ENCODE data around the gene AURKAIP1. TPM values are rescaled to one million over a fixed set of nuclear protein-coding genes. Genes with fewer than 3 reads are reported as not detected.

Gene AURKAIP1
- total RNA-seq, 1 donor from 2014 or later, result 106 TPM

DNA sequence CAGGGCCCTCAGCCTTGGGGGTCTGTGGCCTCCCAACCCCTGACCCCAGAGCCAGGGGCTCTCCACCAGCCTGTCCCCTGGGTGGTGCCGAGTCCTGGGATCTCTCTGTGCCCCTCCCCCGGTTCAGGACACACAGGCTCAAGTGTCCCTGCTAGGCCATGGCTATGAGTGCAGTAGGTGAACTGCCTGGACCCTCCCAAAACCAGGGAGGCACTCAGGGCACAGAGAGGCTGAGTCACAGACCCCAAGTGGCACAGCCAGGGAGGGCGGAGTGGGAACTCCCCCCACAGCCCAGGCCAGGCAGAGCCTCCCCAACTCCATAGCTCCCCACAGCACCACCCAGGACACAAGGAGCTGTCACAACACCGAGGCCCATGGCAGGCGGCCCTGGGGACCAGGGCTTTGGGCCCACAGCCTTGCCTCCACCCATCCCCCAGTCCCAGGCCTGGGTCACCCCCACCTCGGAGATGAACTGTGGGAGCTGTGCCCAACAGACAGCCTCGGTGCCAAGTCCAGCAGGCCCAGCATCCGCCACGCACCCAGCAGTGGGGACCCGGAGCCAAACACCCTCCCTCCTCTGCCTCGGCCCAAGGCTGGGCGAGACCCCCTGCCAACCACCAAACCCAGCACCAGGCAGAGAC, 29.0 kb downstream of the AURKAIP1 start:
- DNase-seq, result no peak

DNA sequence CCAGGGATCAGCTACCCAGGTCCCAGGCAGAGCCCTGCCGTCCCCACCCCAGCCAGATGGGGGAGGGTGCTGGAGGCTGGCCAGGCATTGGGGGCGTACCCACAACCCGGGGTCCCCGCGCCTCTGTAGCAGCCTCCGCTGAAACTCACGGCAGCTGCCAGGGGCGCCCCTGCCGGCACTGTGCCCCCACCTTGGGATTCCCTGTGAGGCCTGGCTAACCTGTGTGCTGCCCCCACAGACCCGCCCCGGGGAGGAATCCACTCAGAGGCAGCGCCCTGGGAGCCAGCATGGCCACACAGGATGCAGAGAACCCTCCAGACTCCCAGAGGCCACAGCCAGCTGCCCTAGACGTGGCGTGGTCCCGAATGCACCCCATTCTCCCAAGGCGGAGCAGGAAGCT, 29.6 kb downstream of the AURKAIP1 start:
- no peak for DNase-seq

DNA sequence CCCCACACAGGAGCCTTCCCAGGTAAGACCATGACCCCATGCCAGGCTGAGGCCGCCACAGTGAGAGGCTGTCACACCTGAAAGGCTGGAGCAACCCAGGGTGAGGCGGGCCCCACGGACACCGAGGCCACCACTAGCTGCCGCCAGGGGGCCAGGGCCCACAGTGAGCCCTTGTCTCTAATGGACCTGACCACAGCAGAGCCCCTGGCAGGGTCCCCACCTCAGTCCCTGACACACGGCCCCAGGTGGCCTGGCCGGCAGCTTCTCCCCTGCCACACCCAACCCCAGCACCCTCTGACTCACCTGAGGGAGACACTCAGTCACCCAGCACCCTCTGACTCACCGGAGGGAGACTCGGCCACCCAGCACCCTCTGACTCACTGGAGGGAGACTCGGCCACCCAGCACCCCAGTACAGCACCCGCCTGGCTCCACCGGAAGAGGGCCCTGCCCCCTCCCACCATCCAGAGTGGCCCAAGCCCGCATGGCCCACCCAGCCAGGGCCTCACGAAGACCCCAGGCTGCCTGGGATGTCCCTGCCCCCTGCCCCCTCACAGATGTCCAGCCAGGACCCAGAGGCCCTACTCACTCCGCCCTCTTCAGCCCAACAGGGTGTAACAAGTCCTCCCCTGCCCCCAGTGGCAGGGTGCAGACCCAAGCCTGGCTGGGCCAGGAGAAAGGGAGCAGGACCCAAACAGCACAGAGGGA, 30.2 kb downstream of the AURKAIP1 start:
- peak; percentile 45 for DNase-seq

DNA sequence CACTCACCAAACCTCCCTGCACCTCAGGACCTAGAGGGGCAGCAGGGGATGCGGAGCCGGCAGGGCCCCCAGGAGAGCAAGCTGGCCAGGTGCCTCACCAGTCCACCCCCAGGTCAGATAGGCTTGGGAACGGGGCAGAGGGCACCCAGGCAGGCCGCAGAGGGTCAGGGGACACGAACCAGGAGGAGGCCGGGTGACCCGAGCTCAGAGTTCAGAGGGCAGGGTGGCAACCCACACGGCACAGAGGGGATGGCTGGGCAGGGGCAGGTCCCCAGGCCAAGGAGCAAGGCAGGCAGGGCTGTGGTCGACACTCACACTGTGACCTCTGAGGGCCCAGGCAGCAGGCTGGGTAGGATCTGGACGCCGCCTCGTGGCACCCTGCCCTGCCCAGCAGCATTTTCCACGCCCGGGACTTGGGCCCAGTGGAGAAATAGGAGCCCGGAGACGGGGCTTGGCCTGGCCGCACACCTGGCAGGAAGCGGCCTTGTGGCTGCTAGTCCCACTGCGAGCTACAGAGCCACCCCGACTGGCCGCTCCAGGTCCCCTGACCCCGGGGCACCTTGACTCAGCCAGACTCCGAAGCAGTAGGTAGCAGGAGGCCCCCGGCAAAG, 31.1 kb downstream of the AURKAIP1 start:
- DNase-seq, result no peak

DNA sequence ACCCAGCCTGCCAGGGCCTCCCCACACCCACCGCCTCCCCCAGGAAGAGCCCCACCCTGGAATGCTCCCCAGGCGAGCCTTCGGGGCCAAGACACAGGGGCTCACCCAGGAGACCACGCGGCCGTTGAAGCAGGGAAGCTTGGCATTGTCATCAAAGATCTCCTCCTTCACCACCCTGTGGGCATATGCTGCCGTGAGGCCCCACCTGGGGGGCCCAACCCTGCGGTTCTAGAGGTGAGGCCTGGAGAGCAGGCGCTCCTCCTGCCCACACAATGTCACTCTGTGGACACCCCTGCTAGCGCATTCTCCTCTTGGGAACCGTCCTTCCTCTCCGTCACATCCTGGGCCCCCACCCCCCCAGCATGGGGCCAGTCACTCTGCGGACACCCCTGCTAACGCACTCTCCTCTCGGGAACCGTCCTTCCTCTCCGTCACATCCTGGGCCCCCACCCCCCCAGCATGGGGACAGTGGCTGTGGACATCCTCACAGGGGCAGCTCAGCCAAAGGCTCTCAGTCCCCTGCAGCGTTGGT, 32.4 kb downstream of the AURKAIP1 start:
- no peak for DNase-seq

DNA sequence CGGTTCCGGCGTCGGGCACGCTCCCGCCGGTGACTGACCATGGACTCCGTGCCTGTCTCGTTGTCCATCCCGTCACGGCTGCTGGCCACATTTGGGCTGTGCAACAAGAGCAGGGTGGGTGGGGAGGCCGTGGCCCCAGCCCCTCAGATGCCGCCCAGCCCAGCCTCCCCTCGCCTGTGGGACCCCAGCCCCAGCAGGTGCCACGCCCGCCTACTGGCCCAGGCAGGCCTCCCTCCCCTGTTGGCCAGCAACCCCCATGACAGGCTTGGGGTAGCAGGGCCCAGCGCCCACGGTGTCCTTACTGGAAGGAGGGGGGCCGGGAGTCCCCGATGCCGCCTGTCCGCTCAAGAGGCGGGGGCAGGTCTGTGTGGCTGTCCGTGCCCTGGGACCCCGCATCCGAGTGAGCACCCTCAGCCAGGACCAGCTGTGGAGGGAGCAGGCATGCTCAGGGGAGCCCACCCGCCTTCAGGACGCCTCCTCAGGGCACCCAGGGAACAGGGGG, 32.9 kb downstream of the AURKAIP1 start:
- no peak for DNase-seq

DNA sequence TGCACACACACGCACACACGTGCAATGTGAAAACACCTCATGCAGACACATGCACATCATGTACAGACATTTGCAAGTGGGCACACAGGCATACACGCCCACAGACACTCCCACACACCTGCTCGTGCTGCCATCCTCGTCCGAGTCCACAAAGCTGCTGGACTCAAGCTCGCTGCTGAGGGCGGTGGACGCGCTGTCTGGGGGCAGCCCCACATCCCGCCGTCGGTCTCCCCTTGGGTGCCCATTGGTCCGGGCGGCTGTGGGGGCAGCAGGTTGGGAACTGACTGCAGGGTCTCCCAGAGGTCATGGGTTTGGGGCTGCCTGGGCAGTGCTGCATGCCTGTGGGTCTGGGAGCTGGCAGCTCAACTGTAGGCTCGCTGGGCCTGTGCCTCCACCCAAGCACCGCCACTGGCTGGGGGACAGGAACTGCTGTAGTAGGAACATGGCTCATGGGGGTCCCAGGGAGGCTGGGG, 33.4 kb downstream of the AURKAIP1 start:
- no peak for DNase-seq

DNA sequence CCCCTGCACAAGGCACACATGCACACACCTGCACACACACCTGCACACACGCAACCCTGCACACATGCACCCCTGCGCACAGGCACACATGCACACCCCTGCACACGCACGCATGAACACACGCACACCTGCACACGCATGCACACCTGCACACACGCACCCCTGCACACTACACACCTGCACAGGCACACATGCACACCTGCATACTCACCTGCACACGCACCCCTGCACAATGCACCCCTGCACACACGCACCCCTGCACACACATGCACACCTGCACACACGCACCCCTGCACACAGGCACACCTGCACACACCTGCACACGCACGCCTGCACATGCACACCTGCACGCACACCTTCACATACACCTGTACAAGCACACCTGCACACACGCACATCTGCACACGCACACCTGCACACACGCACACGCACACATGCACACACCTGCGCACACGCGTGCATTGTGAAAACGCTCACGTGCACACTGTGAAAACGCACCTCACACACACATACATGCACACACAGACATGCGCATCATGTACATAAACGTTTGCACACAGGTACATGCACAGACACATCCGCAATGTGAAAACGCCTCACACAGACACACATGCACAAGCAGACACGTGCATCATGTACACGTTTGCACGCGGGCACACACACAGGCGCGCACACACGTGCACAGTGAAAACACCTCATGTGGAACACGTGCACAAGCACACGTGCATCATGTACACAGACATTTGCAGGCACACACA, 34.0 kb downstream of the AURKAIP1 start:
- DNase-seq, result no peak

DNA sequence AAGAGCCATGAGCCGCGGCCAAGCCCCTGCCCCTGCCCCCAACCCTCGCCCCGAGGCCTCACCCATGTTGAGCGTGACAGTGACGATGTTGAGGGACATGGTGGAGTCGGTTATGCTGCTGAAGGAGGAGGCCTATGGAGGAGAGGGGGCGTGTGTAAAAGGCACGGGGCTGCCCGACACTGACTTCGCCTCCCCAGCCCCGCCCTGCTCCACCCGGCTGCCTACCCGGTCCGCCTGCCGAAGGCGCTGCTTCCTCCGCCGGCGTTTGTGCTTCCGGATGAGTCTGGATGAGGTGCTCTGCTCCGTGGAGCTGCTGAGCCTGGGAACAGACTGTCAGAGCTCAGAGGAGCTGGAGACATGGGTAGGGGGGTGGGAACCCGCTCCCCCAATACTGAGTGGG, 34.8 kb downstream of the AURKAIP1 start:
- DNase-seq, result no peak

DNA sequence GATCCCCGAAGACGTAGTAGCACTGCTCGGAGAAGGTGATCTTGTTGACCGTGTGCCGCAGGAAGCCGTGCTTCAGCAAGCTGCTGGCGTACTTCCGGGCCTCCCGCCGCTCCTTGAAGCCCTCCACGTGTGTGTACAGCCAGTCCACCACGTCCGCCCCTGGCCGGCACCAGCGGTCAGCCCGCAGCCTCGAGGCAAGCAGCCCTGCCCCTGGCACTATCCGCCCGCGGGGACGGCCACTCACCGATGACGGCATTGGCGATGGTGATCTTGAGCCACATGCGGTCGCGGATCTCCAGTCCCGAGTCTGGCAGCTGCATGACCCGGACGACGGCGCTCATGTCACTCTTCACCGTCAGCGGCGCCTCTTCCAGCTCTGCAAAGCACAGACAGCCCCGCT, 36.7 kb downstream of the AURKAIP1 start:
- no peak for DNase-seq

DNA sequence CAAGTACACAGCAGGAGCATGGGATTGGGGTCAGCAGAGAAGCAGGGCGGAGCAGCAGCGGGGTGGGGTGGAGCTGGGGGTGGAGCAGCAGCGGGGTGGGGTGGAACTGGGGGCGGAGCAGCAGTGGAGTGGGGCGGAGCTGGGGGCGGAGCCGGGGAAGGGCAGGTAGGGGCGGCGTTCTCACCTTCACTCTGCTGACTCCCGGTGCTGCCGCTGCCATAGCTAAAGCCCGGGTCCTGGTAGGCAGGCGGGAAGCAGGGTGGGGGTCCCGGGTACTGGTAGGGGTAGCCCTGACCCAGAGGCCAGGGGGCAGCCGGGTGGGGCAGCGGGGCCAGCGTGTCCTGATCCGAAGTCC, 37.2 kb downstream of the AURKAIP1 start:
- no peak for DNase-seq

DNA sequence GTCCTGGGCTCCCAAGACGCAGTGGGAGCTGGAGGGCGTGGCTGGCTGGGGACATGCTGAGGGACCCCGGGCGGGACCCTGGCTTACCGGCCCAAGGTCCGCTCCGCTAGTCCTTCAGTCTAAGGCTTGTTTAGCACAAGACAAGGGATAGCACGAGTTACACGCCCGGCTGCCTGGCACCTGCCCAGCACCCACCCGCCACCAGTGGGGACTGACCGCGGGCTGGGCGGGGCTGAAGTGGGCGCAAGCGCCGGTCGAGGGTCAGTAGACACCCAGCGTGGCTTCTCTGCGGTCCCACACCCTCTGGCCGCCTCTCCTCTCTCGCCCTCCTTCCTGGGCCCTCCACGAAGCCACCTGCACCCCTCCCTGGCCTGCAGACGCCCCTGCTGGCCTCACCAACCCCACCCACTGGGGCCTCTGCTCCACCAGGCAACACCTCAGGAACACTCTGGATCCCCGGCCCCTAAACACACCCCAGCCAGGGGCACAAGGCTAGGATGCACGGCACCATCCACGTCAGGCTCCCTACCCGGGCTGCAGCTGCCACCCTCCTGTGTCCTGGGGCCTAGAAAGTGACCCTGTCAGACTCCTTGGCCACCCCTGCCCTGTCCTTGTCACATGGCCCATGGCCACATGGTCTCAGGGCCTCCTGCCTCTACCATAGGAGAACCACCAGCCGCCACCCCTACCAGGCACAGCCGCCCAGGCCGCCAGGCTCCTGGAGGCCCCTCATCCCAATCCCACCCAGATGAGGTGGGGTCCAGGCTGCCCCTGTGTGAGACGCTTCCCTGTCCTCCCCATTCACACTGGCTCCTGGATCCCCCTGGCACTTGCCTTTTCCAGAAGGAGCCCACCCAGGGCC, 37.8 kb downstream of the AURKAIP1 start:
- no peak for DNase-seq

DNA sequence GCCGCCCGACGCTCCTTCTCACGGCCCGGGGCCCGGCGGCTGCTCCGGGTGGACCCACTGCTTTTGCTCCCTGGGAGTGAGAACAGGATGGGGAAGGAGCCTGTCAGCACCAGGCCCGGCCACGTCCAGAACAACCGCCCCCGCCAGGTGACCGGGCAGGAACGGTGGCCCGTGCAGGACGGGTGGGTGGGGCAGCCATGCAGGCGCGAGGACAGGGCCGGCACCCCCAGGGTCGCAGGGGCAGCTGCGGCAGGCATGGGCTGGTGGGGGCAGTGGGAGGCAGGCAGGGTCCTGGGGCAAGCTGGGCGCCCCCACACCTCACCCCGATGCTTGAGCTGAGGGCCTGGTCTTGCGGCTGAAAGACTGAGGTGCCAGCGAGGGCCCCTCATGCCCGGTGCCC, 38.6 kb downstream of the AURKAIP1 start:
- DNase-seq, result no peak

DNA sequence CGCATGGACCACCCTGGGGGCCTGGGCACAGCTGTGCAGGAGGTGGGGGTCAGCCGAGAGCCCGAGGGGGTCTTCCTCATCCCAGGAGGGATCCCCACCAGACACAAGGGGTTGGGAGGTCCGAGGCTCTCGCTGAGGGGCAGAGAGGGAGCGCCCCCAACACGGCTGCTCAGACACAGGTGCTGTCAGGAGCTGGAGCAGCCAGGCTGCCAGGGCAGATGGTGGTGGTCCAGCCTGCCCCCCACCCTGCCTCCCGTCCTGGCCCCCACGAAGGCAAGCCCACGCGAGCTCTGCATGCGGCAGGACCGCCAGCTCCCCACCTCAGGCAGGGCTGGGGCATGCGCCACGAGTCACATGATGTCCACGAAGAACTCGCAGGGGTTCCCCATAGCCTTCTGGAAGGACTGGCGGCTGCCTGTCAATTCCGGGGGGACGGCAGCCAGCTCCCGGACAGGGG, 39.2 kb downstream of the AURKAIP1 start:
- DNase-seq, result no peak

DNA sequence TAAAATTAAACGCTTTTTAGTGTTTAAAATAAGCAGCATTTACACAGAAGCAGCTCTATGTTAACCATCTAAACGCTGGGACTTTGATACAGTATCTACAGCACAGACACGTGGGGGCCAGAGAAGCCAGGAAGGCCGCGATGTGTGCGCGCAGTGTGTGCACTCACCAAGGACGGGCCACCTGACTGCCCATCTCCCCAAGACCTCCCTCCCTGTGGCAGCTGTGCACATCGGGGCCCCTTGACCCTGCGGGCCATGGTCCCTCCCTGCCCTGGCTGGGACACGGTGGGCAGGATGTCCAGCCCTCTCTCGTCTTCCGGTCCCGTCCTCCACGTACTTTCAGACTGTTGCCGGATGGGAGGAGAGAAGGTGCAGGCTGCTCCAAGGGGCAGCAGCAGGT, 39.7 kb downstream of the AURKAIP1 start:
- no peak for DNase-seq

DNA sequence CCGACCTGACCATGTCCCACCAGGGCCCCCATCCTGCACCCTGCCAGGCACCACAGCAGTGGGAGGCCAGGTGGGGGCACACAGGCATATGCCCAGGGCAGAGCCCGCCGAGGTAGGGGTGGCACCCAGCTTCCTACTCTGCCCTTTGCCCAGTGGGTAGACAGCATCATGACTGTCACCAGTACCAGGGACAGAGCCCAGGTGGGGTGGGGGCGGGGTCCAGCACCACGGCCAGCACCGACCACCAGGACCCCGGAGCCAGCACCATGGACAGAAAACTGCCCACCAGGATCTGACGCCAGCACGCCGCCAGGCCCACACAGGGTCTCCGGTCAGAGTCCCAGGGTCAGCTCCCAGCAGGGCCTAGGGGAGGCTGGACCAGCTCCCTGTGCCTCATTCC, 40.2 kb downstream of the AURKAIP1 start:
- DNase-seq, result no peak

DNA sequence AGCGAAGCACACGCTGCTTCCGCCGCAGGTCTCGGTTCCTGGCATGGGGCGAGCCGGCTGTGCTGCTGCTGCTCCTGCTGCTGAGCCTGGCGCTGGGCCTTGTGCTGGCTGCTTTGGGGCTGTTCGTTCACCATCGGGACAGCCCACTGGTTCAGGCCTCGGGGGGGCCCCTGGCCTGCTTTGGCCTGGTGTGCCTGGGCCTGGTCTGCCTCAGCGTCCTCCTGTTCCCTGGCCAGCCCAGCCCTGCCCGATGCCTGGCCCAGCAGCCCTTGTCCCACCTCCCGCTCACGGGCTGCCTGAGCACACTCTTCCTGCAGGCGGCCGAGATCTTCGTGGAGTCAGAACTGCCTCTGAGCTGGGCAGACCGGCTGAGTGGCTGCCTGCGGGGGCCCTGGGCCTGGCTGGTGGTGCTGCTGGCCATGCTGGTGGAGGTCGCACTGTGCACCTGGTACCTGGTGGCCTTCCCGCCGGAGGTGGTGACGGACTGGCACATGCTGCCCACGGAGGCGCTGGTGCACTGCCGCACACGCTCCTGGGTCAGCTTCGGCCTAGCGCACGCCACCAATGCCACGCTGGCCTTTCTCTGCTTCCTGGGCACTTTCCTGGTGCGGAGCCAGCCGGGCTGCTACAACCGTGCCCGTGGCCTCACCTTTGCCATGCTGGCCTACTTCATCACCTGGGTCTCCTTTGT, 41.3 kb downstream of the AURKAIP1 start:
- no peak for DNase-seq

DNA sequence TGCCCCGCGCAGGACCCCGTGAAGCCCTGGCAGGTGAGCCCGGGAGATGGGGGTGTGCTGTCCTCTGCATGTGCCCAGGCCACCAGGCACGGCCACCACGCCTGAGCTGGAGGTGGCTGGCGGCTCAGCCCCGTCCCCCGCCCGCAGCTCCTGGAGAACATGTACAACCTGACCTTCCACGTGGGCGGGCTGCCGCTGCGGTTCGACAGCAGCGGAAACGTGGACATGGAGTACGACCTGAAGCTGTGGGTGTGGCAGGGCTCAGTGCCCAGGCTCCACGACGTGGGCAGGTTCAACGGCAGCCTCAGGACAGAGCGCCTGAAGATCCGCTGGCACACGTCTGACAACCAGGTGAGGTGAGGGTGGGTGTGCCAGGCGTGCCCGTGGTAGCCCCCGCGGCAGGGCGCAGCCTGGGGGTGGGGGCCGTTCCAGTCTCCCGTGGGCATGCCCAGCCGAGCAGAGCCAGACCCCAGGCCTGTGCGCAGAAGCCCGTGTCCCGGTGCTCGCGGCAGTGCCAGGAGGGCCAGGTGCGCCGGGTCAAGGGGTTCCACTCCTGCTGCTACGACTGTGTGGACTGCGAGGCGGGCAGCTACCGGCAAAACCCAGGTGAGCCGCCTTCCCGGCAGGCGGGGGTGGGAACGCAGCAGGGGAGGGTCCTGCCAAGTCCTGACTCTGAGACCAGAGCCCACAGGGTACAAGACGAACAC, 42.1 kb downstream of the AURKAIP1 start:
- no peak for DNase-seq

DNA sequence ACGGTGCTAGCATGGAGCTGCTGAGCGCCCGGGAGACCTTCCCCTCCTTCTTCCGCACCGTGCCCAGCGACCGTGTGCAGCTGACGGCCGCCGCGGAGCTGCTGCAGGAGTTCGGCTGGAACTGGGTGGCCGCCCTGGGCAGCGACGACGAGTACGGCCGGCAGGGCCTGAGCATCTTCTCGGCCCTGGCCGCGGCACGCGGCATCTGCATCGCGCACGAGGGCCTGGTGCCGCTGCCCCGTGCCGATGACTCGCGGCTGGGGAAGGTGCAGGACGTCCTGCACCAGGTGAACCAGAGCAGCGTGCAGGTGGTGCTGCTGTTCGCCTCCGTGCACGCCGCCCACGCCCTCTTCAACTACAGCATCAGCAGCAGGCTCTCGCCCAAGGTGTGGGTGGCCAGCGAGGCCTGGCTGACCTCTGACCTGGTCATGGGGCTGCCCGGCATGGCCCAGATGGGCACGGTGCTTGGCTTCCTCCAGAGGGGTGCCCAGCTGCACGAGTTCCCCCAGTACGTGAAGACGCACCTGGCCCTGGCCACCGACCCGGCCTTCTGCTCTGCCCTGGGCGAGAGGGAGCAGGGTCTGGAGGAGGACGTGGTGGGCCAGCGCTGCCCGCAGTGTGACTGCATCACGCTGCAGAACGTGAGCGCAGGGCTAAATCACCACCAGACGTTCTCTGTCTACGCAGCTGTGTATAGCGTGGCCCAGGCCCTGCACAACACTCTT, 42.8 kb downstream of the AURKAIP1 start:
- DNase-seq, result no peak
